Immature natural killer cell (primary cell): ENCODE measurements around the gene SRRM2. TPM values are rescaled to one million over a fixed set of nuclear protein-coding genes. Genes with fewer than 3 reads are reported as not detected.

ENCODE experiments used
- DNase-seq, 3 donors: peaks; one replicate each; pipeline ENCODE4 v3.0.0; 2022; ENCODE audit warnings: mixed read lengths in 1 of 3
- H3K27ac Mint-ChIP-seq, 6 donors: one replicate each; pipeline ENCODE4 v1.8.0; 2020; ENCODE audit warnings: mixed read lengths in 6 of 6, mild to moderate bottlenecking in 5 of 6, inconsistent platforms in 4 of 6, moderate library complexity in 3 of 6
- H3K27me3 Mint-ChIP-seq, 3 donors: one replicate each; pipeline ENCODE4 v1.8.0; 2020 to 2021; ENCODE audit warnings: low read depth in 3 of 3, mild to moderate bottlenecking in 3 of 3, mixed read lengths in 3 of 3, moderate library complexity in 3 of 3, inconsistent platforms in 1 of 3
- H3K36me3 Mint-ChIP-seq, 3 donors: one replicate each; pipeline ENCODE4 v1.8.0; 2020; ENCODE audit warnings: mixed read lengths in 3 of 3, inconsistent platforms in 2 of 3, mild to moderate bottlenecking in 2 of 3
- H3K4me1 Mint-ChIP-seq, 2 donors: one replicate each; pipeline ENCODE4 v1.8.0; 2020; ENCODE audit warnings: inconsistent platforms in 2 of 2, mild to moderate bottlenecking in 2 of 2, mixed read lengths in 2 of 2, moderate library complexity in 1 of 2
- H3K4me3 Mint-ChIP-seq, 5 donors: one replicate each; pipeline ENCODE4 v1.8.0; 2020; ENCODE audit warnings: mild to moderate bottlenecking in 5 of 5, mixed read lengths in 5 of 5, inconsistent platforms in 3 of 5, moderate library complexity in 3 of 5
- H3K9me3 Mint-ChIP-seq, 6 donors: one replicate each; pipeline ENCODE4 v1.8.0; 2020; ENCODE audit warnings: mild to moderate bottlenecking in 6 of 6, mixed read lengths in 6 of 6, inconsistent platforms in 4 of 6, moderate library complexity in 3 of 6
- polyA plus RNA-seq, 3 donors: library from polyadenylated mRNA; unstranded; fragments of 300-500 nt; fragmentation: Illumina TruSeq; gene quantifications; one replicate each; pipeline ENCODE4 v1.2.3, GENCODE V29; 2021

Gene SRRM2
- polyA plus RNA-seq, 3 donors from 2014 or later = 11.5 to 113 (median 24.2) TPM

DNA sequence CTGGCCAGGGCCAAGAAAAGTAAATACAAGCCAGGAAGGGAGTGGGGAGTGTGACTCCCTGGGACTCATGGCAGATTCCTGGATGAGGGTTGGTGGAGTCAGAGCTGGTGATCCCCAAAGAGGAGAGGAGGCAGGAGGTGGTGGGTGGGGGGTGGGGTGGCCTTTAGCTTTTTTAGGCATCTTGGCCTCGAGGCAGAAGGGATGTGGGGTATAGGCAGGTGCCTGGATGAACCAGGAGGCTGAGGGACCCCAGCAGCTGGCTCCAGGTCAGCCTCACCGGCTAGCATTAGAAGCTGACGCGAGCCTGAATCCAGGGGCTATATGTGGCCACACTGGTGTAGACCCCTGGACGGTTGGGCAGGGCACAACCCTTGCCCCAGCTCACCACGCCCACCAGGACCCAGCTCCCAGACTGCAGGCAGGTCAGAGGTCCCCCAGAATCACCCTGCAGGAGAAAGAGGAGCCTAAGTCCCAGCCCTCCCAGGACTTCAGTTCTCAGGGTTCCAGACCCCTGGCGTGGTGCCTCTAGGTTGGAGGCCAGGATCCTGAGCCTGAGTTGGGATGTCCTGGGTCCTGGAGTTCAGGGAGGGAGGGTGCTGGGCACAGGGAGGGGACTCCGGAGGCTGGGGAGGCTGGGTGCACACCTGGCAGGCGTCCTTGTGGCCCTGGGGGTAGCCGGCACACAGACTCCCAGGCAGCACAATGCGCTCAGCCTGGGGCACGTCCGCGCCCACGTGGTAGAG, 32.1 kb downstream of the SRRM2 start:
- no peaks in the 10 kb centered on the region for H3K36me3 Mint-ChIP-seq

GRCh38 chr16:2785101-2785991, 32.9 kb downstream of the SRRM2 start:
- no peak for DNase-seq
- H3K36me3 Mint-ChIP-seq = no peaks in the 10 kb centered on the region
- peaks cover 11 to 21% of the 10 kb centered on the region in 2 donors for H3K4me1 Mint-ChIP-seq
- H3K4me3 Mint-ChIP-seq = peak overlapping the region; percentile 76 to 80 (median 78)
- peaks cover 0 to 4% (median 4%) of the 10 kb centered on the region in 3 donors for H3K27me3 Mint-ChIP-seq
- H3K9me3 Mint-ChIP-seq = no peaks in the 10 kb centered on the region
- no peak overlapping the region for H3K27ac Mint-ChIP-seq

More for the DNA sequence above, 32.1 kb downstream of the SRRM2 start:
- Mint-ChIP-seq H3K27me3 (peaks cover 0 to 4% (median 4%) of the 10 kb centered on the region in 3 donors), H3K27ac (no peak overlapping the region), H3K4me1 (peaks cover 15 to 25% of the 10 kb centered on the region in 2 donors), H3K4me3 (peak overlapping the region; percentile 76 to 80 (median 78)), H3K9me3 (no peaks in the 10 kb centered on the region)
- DNase-seq = no peak

DNA sequence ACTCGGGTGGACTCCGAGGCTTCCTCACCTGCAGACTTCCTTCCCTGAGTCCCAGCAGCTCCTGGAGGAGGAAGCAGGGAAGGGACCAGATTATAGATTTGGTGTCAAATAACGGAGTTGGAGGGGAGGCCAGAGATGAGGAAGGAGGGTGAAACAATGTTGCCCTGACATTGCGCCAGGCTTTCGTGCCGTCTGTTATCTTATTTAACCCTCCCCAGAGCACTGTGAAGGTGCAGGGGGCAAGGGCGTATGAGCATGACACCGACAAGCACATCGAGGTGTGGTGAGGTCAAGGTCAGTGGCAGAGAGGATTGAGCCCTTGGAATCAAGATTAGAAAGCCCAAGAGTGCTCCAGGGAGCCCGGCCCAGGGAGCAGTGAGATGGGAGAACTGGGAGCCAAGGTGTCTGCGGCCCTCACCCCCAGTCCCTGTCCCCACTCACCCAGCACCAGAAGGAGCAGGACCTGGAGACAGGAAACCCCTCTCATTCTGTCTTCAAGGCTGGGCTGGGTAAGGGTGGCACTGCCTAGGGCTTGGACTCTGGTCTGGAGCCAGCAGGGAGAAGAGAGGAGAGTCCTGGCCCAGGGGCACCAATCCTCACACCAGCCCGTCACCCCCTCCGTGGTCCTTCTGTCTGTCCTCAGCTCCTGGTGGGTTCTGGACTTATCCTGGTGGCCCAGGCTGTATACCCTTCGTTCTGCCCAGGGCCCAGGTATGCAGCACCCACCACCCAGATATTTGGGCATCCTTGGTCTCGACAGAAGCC, 33.8 kb downstream of the SRRM2 start:
- DNase-seq = no peak
- H3K4me1 Mint-ChIP-seq = peaks cover 5 to 15% of the 10 kb centered on the region in 2 donors
- no peaks in the 10 kb centered on the region for H3K36me3 Mint-ChIP-seq
- peaks cover 0 to 4% (median 2%) of the 10 kb centered on the region in 3 donors for H3K27me3 Mint-ChIP-seq
- peak overlapping the region in 3 of 5 donors; percentile 5 to 53 (median 47) for H3K4me3 Mint-ChIP-seq
- no peak overlapping the region for H3K27ac Mint-ChIP-seq
- no peaks in the 10 kb centered on the region for H3K9me3 Mint-ChIP-seq

GRCh38 chr16:2786826-2787151, 34.4 kb downstream of the SRRM2 start:
- no peaks in the 10 kb centered on the region for H3K36me3 Mint-ChIP-seq
- peaks cover 5 to 15% of the 10 kb centered on the region in 2 donors for H3K4me1 Mint-ChIP-seq
- H3K4me3 Mint-ChIP-seq = no peak overlapping the region
- no peaks in the 10 kb centered on the region for H3K9me3 Mint-ChIP-seq
- H3K27me3 Mint-ChIP-seq = peaks cover 0 to 4% (median 2%) of the 10 kb centered on the region in 3 donors
- no peak overlapping the region for H3K27ac Mint-ChIP-seq
- no peak for DNase-seq

DNA sequence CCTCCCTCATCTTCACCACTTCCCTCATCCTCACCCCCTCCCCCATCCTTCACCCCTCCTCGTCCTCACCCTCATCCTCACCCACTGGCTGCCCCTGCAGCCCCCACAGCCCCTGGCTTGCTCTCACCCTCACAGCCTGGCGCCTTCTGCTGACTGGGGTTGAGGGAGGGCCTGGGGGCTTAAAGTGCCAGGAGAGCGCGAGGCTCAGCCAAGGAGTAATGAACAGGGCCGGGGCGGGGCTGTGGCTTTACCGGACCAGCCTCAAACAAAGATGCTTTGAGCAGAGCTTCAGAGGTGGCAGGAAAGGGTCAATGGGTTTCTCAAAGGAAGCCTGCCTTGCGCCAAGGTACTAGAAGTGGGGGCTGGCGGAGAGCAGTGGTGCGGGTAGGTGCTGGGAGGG, 35.0 kb downstream of the SRRM2 start, which contains the start of gene PRSS33:
TSS of gene PRSS33 (minus strand) at position 155 of the 400 bp plus-strand sequence. CDS start 1,013 bp downstream, outside the sequence.
- DNase-seq = no peak
- no peaks in the 10 kb centered on the region for H3K36me3 Mint-ChIP-seq
- H3K4me1 Mint-ChIP-seq = peaks cover 5 to 15% of the 10 kb centered on the region in 2 donors
- no peaks in the 10 kb centered on the region for H3K9me3 Mint-ChIP-seq
- H3K27me3 Mint-ChIP-seq = peaks cover 2 to 6% (median 4%) of the 10 kb centered on the region in 3 donors
- H3K27ac Mint-ChIP-seq = peak within 1 kb of the TSS in 1 of 6 donors; percentile 75
- H3K4me3 Mint-ChIP-seq = peak within 1 kb of the TSS in 4 of 5 donors; percentile 26 to 45 (median 42)

DNA sequence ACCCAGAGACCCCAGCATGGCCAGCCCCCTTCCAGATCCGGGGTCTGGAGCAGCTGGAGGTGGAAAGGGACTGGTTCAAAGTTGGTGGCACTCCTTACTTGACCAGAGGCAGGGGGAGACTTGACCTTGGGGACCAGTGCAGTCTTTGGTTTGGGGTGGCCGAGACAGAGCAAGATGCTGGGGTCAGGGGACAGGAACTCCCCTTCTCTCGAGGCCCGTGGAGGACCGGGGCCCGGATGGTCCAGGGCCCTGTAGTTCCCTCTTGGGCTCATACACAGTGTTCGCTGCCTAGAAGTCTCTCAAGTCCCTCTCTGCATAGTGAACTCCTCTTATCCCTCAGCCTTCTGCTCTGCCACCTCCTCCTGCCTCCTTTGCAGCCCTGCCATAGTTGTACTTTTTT, 35.5 kb downstream of the SRRM2 start:
- H3K36me3 Mint-ChIP-seq = no peaks in the 10 kb centered on the region
- H3K4me1 Mint-ChIP-seq = peaks cover 5 to 15% of the 10 kb centered on the region in 2 donors
- no peak overlapping the region for H3K27ac Mint-ChIP-seq
- DNase-seq = no peak
- peaks cover 2 to 6% (median 4%) of the 10 kb centered on the region in 3 donors for H3K27me3 Mint-ChIP-seq
- no peaks in the 10 kb centered on the region for H3K9me3 Mint-ChIP-seq
- H3K4me3 Mint-ChIP-seq = no peak overlapping the region

GRCh38 chr16:2790631-2791030, 38.2 kb downstream of the SRRM2 start:
- Mint-ChIP-seq H3K27me3 (peaks cover 4 to 5% (median 4%) of the 10 kb centered on the region in 3 donors), H3K27ac (no peak overlapping the region), H3K4me1 (peaks cover 5 to 12% of the 10 kb centered on the region in 2 donors), H3K4me3 (no peak overlapping the region), H3K36me3 (no peaks in the 10 kb centered on the region), H3K9me3 (no peaks in the 10 kb centered on the region)
- no peak for DNase-seq

GRCh38 chr16:2791174-2791573, 38.7 kb downstream of the SRRM2 start:
- H3K27ac Mint-ChIP-seq = no peak overlapping the region
- no peaks in the 10 kb centered on the region for H3K9me3 Mint-ChIP-seq
- no peak overlapping the region for H3K4me3 Mint-ChIP-seq
- H3K36me3 Mint-ChIP-seq = no peaks in the 10 kb centered on the region
- DNase-seq = no peak
- H3K27me3 Mint-ChIP-seq = peaks cover 6 to 8% (median 8%) of the 10 kb centered on the region in 3 donors
- peaks cover 5 to 8% of the 10 kb centered on the region in 2 donors for H3K4me1 Mint-ChIP-seq

GRCh38 chr16:2792940-2793339, 40.5 kb downstream of the SRRM2 start:
- H3K4me3 Mint-ChIP-seq = no peak overlapping the region
- no peaks in the 10 kb centered on the region for H3K9me3 Mint-ChIP-seq
- H3K36me3 Mint-ChIP-seq = no peaks in the 10 kb centered on the region
- H3K4me1 Mint-ChIP-seq = peaks cover 0 to 2% of the 10 kb centered on the region in 2 donors
- DNase-seq = no peak
- H3K27me3 Mint-ChIP-seq = peaks cover 6 to 8% (median 6%) of the 10 kb centered on the region in 3 donors
- no peak overlapping the region for H3K27ac Mint-ChIP-seq

- Mint-ChIP-seq H3K9me3 (no peaks in the 10 kb centered on the region), H3K4me3 (no peak overlapping the region), H3K36me3 (no peaks in the 10 kb centered on the region), H3K4me1 (no peaks in the 10 kb centered on the region), H3K27ac (no peak overlapping the region), H3K27me3 (peaks cover 6% of the 10 kb centered on the region in 3 donors)
- no peak for DNase-seq
Observed at GRCh38 chr16:2795395-2796143, 43.1 kb downstream of the SRRM2 start.

DNA sequence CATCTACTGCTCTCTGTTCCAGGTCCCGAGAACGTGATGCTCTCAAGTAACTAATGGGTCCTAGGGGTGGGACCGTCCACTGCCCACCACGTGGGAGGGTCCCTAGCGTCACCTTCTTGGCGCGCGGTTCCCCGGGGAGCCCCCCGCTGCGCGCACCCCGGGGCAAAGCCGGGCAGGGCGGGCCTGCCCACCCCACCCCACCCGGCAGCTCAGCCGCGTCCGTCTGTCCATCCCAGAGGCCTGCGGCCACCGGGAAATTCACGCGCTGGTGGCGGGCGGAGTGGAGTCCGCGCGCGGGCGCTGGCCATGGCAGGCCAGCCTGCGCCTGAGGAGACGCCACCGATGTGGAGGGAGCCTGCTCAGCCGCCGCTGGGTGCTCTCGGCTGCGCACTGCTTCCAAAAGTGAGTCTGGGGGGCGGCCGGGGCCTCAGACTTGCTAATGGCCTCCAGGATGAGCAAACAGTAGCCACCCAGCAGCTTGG, 46.3 kb downstream of the SRRM2 start:
- peaks cover 0 to 2% (median 0%) of the 10 kb centered on the region in 6 donors for H3K9me3 Mint-ChIP-seq
- no peak overlapping the region for H3K27ac Mint-ChIP-seq
- no peaks in the 10 kb centered on the region for H3K4me1 Mint-ChIP-seq
- DNase-seq = no peak
- H3K4me3 Mint-ChIP-seq = no peak overlapping the region
- peaks cover 2 to 5% (median 4%) of the 10 kb centered on the region in 3 donors for H3K27me3 Mint-ChIP-seq
- no peaks in the 10 kb centered on the region for H3K36me3 Mint-ChIP-seq

- peaks cover 0 to 6% (median 0%) of the 10 kb centered on the region in 6 donors for H3K9me3 Mint-ChIP-seq
- DNase-seq = no peak
- no peak overlapping the region for H3K27ac Mint-ChIP-seq
- peaks cover 2 to 6% (median 5%) of the 10 kb centered on the region in 3 donors for H3K27me3 Mint-ChIP-seq
- no peak overlapping the region for H3K4me3 Mint-ChIP-seq
- H3K36me3 Mint-ChIP-seq = no peaks in the 10 kb centered on the region
- no peaks in the 10 kb centered on the region for H3K4me1 Mint-ChIP-seq
Observed at GRCh38 chr16:2799205-2799858, 46.9 kb downstream of the SRRM2 start.
